Activated CD4-positive, alpha-beta T cell treated with anti-CD3 and anti-CD28 coated beads, Interleukin-2, amount 50 U/mL, for 16 hours (primary cell): ENCODE measurements around the gene ZNF732.
A peak's percentile ranks its signal among the peaks of the same experiment; 100 is the strongest.
"Not testable (repeated sequence)": the region's sequence is repeated elsewhere in the genome, so short reads cannot be mapped to it uniquely, and the experiment has no call there.

Source experiments
- DNase-seq: peaks from one replicate; pipeline ENCODE4 v3.0.0-alpha.2; 2020

The ZNF732 gene

DNA sequence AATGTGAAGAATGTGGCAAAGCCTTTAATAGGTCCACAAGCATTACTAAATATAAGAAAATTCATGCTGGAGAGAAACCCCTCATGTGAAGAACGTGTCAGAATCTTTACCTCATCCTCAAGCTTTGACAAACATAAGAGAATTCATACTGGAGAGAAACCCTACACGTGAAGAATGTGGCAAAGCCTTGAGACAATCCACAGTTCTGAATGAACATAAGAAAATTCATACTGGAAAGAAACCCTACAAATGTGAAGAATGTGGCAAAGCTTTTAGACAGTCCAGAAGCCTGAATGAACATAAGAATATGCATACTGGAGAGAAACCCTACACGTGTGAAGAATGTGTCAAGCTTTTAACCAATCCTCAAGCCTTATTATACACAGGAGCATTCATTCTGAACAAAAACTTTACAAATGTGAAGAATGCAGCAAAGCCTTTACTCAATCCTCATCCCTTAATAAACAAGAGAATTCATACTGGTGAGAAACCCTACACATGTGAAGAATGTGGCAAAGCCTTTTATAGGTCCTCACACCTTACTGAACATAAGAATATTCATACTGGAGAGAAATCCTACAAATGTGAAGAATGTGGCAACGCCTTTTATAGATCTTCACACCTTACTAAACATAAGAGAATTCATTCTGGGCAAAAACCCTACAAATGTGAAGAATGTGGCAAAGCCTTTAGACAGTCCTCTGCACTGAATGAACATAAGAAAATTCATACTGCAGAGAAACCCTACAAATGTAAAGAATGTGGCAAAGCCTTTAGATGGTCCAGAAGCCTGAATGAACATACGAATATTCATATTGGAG lies 51.1 kb downstream of the ZNF732 start:
- DNase-seq = no peak

DNA sequence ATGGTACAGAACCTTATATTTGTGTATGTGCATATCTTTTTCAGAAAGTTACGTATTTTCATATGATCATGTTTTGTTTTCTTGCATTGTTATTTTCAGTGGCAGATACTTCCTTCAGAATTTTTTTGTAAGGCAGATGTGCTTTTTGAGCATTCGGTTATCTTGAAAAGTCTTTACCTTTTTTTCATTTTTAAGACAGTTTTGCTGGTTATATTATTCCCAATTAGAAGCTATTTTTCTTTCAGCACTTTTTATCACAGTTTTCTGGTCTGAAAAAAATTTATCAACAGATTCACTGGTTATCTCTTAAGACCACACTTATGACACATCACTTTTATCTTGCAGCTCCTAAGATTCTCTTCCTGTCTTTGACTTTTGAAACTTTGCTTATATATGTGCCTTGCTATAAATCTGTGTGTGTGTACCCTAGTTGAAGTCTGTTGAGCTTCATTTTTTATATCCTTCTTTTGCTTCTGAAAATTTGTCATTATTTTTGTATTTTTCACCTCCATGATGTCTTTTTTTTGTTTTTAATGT lies 53.1 kb downstream of the ZNF732 start:
- no peak for DNase-seq

DNA sequence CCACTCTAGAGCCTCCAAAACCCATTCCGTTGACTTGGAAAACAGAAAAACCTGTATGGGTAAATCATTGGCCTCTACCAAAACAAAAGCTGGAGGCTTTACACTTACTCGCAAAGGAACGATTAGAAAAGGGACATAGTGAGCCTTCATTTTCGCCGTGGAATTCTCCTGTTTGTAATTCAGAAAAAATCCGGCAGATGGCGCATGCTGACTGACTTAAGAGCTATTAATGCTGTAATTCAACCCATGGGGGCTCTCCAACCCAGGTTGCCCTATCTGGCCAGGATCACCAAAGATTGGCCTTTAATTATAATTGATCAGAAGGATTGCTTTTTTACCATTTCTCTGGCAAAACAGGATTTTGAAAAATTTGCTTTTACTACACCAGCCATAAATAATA lies 60.8 kb downstream of the ZNF732 start:
- DNase-seq = peak; percentile 40

DNA sequence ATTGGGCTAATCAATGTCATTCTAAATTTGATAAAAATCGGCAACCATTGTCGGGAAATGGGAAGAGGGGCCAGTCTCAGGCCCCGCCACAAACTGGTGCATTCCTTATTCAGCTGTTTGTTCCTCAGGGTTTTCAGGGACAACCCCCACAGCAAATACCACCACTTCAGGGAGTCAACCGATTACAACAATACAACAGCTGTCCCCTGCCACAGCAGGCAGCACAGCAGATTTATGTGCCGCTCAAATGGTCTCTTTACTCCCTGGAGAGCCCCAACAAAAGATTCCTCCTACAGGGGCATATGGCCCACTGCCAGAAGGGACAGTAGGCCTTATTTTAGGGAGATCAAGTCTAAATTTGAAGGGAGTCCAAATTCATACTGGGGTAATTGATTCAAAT lies 61.8 kb downstream of the ZNF732 start:
- DNase-seq = no peak

DNA sequence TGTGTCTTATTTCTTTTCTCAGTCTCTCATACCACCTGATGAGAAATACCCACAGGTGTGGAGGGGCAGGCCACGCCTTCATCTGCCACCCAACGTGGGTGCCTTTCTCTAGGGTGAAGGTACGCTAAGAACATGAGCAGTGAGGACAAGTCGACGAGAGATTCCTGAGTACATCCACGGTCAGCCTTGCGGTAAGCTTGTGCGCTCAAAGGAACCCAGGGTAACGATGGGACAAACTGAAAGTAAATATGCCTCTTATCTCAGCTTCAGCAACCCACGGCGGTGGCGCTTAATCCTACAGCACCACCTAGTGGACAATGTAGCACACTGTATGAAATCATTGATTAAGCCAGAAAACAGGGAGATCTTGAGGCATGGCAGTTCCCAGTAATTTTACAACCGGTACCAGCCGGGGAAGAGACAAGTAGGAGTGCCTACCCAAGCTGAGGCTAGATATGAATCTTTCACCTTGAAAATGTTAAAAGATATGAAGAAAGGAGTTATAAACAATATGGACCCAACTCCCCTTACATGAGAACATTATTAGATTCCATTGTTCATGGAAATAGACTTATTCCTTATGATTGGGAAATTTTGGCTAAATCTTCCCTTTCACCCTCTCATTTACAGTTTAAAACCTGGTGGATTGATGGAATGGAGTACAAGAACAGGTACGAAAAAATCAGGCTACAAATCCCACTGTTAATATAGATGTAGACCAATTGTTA lies 63.0 kb downstream of the ZNF732 start:
- DNase-seq = peak; percentile 63

DNA sequence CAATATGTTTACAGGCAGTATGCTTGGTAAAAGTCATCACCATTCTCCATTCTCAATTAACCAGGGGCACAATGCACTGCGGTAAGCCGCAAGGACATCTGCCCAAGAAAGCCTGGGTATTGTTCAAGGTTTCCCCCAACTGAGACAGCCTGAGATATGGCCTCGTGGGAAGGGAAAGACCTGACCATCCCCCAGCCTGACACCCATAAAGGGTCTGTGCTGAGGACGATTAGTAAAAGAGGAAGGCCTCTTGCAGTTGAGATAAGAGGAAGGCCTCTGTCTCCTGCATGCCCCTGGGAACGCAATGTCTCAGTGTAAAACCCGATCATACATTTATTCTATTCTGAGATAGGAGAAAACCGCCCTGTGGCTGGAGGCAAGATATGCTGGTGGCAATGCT lies 63.9 kb downstream of the ZNF732 start:
- DNase-seq = not testable (repeated sequence)

DNA sequence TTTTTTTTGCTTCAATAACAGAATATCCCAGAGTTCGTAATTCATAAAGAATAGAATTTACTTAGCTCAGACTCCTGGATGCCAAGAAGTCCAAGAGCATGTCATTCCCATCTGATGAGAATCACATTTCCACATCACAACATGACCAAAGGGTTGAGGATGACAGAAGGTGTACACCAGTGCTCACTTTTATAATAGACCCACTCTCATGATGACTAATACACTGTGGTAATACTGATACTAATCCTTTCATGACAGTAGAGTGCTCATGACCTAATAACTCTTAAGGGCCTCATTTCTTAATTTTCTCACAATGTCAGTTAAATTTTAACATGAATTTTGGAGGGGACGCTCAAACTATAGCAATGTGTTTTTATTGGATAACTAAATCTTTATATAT lies 69.2 kb downstream of the ZNF732 start:
- DNase-seq = no peak

DNA sequence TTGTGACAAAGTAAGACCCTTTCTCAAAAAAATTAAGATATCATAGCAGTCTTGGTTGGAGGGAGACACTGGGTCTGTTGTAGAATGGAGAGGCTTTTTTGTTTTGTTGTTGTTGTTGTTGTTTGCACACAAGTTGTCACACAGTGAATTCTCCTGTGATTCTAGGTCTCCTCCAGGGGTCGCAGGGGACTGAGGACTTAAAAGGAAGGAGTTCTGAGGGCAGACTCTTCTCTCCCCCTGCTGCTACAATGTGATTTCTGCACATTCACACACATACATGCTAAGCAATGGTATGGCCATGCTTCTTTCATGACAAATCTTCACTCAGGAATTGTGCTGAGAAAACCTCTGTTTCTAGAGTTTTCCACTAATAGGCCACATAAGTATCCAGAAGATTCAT lies 71.1 kb downstream of the ZNF732 start:
- DNase-seq = no peak

DNA sequence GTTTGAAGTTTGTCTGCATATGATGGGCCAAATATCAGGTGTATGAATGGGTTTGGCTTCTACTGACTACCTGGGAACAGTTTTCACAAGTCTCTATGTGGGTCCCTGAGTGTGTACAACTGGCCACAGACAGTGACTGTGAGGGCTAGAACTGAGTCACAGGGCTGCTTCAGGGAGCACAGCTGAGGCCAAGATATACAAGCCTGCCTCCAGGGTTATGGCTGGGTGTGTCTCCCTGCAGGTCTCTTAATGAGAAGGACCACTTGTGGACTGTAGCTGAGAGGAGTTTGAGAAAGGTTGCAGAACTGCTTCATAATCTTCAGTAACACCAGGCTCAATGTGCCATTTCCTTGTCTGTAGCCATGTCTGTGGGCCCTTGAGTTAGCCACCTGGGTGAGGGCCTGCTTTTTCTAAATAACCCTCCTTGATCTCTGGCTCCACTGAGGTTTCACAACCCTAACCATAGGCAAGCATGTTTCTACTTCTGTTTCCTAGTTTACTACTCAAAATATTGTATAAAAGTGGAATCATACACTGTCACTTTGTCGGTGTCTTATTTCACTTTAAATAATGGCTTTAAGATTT lies 81.3 kb downstream of the ZNF732 start:
- DNase-seq = no peak
